HepG2 (cell line): ENCODE data around the gene SMIM14. TPM values are rescaled to one million over a fixed set of nuclear protein-coding genes. Genes with fewer than 3 reads are reported as not detected.
A peak's percentile ranks its signal among the peaks of the same experiment; 100 is the strongest.
"Not testable (repeated sequence)": the region's sequence is repeated elsewhere in the genome, so short reads cannot be mapped to it uniquely, and the experiment has no call there.

ENCODE experiments used
- ATAC-seq: fragments of 200-7000 bp; cut with Tn5 transposase; 3 replicates; pipeline ENCODE4 v1.9.1; 2020; ENCODE audit warnings: mild to moderate bottlenecking, moderate library complexity
- BruUV-seq: library from RNA; stranded (reverse); fragments of 400-500 nt; replicated peaks from 2 replicates; lab custom pipeline; 2021; lab: Mats Ljungman, UMichigan
- CTCF ChIA-PET: fragments of 300-600 bp; formaldehyde crosslinking; extraction: SDS; loops from one replicate; lab custom pipeline; 2021; ENCODE audit warnings: low total read pairs, inconsistent platforms, low intra/inter-chr PET ratio; lab: Yijun Ruan, JAX
- POLR2A ChIA-PET: fragments of 350-600 bp; sonication (Branson Sonifier 250); formaldehyde crosslinking; loops from one replicate; lab custom pipeline; 2020; ENCODE audit warnings: antibody characterized with exemption, inconsistent platforms; lab: Yijun Ruan, JAX
- DNase-seq: peaks from one replicate; pipeline ENCODE4 v3.0.0-alpha.2; 2015; ENCODE audit warnings: low spot score
- FAIRE-seq: peaks from 3 replicates; lab custom pipeline; 2011; peaks lifted over from hg19 to GRCh38; lab: Jason Lieb, UNC
- H2AFZ ChIP-seq: one replicate; pipeline ENCODE4 v1.6.1; 2011; ENCODE audit warnings: low read length, inconsistent platforms
- H3K27ac ChIP-seq: fragments of 300-600 bp; 3 replicates; pipeline ENCODE4 v1.8.0; 2011; ENCODE audit warnings: mixed run types, mild to moderate bottlenecking, mixed read lengths, low read length, inconsistent platforms; ENCODE audit not compliant: insufficient read depth; ENCODE audit errors: extremely low read length
- H3K27me3 ChIP-seq, 2 experiments: fragments of 200-600 bp in 1 of 2; 2 replicates in 1 of 2; 3 replicates in 1 of 2; pipeline versions ENCODE4 v1.6.0 to v1.8.0; 2011; ENCODE audit warnings: low read length in 2 of 2, mild to moderate bottlenecking in 2 of 2, moderate library complexity in 2 of 2, inconsistent platforms in 1 of 2; ENCODE audit not compliant: insufficient read depth in 2 of 2, control insufficient read depth in 1 of 2
- H3K36me3 ChIP-seq, 2 experiments: fragments of 200-600 bp in 1 of 2; replicated peaks in 1 of 2; 2 replicates in 1 of 2; 3 replicates in 1 of 2; pipeline versions ENCODE4 v1.5.1 to v1.8.0; 2011; ENCODE audit warnings: low read length in 2 of 2, inconsistent platforms in 1 of 2; ENCODE audit not compliant: insufficient read depth in 2 of 2, control insufficient read depth in 1 of 2
- H3K4me1 ChIP-seq: 2 replicates; pipeline ENCODE4 v1.5.1; 2012; ENCODE audit warnings: low read length, inconsistent platforms; ENCODE audit not compliant: insufficient read depth
- H3K4me2 ChIP-seq: 2 replicates; pipeline ENCODE4 v1.6.0; 2011; ENCODE audit warnings: low read depth, low read length, inconsistent platforms
- H3K4me3 ChIP-seq, 3 experiments: fragments of 200-600 bp in 1 of 3; sonication (generic), shearing (Covaris generic) in 1 of 3; replicated peaks in 1 of 3; 2 replicates each; pipeline ENCODE4 v1.5.1; 2011 to 2016; ENCODE audit warnings: low read length in 3 of 3, inconsistent platforms in 2 of 3, low read depth in 2 of 3, mild to moderate bottlenecking in 2 of 3, control low read depth in 1 of 3, mixed read lengths in 1 of 3; ENCODE audit not compliant: insufficient read depth in 1 of 3
- H3K79me2 ChIP-seq: one replicate; pipeline ENCODE4 v1.6.1; 2011; ENCODE audit warnings: low read length, inconsistent platforms; ENCODE audit not compliant: insufficient read depth
- H3K9ac ChIP-seq: 2 replicates; pipeline ENCODE4 v1.6.0; 2011; ENCODE audit warnings: mild to moderate bottlenecking, low read depth, low read length, inconsistent platforms; ENCODE audit not compliant: insufficient read depth
- H3K9me3 ChIP-seq: 2 replicates; pipeline ENCODE4 v1.5.1; 2012; ENCODE audit warnings: mild to moderate bottlenecking, low read length
- H4K20me1 ChIP-seq: 2 replicates; pipeline ENCODE4 v1.6.0; 2011; ENCODE audit warnings: inconsistent platforms, mild to moderate bottlenecking, low read length, moderate library complexity; ENCODE audit not compliant: insufficient read depth
- ARID4A ChIP-seq: sonication (generic); formaldehyde crosslinking; IDR thresholded peaks from 2 replicates; pipeline ENCODE4 v1.5.0; 2020; ENCODE audit warnings: mild to moderate bottlenecking, missing genetic modification reagents, borderline replicate concordance
- LRRFIP1 ChIP-seq: sonication (generic); formaldehyde crosslinking; conservative IDR thresholded peaks from 2 replicates; pipeline ENCODE4 v1.4.0; 2020; ENCODE audit warnings: missing genetic modification reagents
- MTA1 ChIP-seq: sonication (generic); formaldehyde crosslinking; IDR thresholded peaks from 2 replicates; pipeline ENCODE4 v1.4.0; 2020; ENCODE audit warnings: missing genetic modification reagents, mild to moderate bottlenecking, borderline replicate concordance
- TERF1 ChIP-seq: sonication (generic); formaldehyde crosslinking; IDR thresholded peaks from 2 replicates; pipeline ENCODE4 v1.8.0; 2022; ENCODE audit warnings: mild to moderate bottlenecking, missing genetic modification reagents, moderate library complexity
- ZNF768 ChIP-seq: sonication (generic); formaldehyde crosslinking; IDR thresholded peaks from 2 replicates; pipeline ENCODE4 v1.4.0; 2020; ENCODE audit warnings: missing genetic modification reagents
- ZNF790 ChIP-seq: sonication (generic); formaldehyde crosslinking; IDR thresholded peaks from 2 replicates; pipeline ENCODE4 v1.8.0; 2022; ENCODE audit warnings: missing genetic modification reagents, mild to moderate bottlenecking, borderline replicate concordance
- WGBS: methylation state at CpG from one replicate; pipeline ENCODE4 v1.1.6; 2017; ENCODE audit warnings: low lambda C conversion rate; 5-methylcytosine and 5-hydroxymethylcytosine counted together
- in situ Hi-C: cut with HindIII; loops from 2 replicates; pipeline ENCODE4 v1.10.0; 2017; ENCODE audit warnings: low pct_unique_long_range_greater_than_20kb; ENCODE audit not compliant: extremely low pct_ligation_motif_present
- intact Hi-C: fragments of 100-400 bp; cut with micrococcal nuclease; formaldehyde crosslinking; loops from one replicate; pipeline ENCODE4 v1.10.0; 2022; ENCODE audit not compliant: unreplicated experiment
- polyA plus RNA-seq, 8 experiments: library from polyadenylated mRNA; depleted of rRNA in 3 of 8; stranded (reverse) in 7 of 8; unstranded in 1 of 8; fragments of >200 nt; fragmentation: Illumina TruSeq in 4 of 8; extraction: Trizol in 4 of 8; gene quantifications; 2 replicates each; pipeline versions ENCODE4 v1.2.1 to v1.2.3, GENCODE V29; 2011 to 2016; ENCODE audit warnings: low read depth in 4 of 8, missing spikeins in 1 of 8, mixed read lengths in 1 of 8; ENCODE audit not compliant: insufficient read depth in 1 of 8
- total RNA-seq, 5 experiments: library from RNA; depleted of rRNA; stranded (reverse); fragments of >200 nt; fragmentation: Illumina TruSeq; extraction: Trizol; gene quantifications; 2 replicates each; pipeline ENCODE4 v1.2.3, GENCODE V29; 2016; ENCODE audit warnings: low read depth in 1 of 5

Gene SMIM14
- total and polyA plus RNA-seq, 2 of the 13 experiments (the other 11 are each of a cell fraction or from before 2014, with no cell fraction given), result 16.3 to 28.1 TPM

GRCh38 chr4:39655211-39655610, 16.5 kb upstream of the SMIM14 start (continued):
- no peak for TF ChIP-seq ZNF790

- H3K4me1 ChIP-seq, result peaks cover 49% of the 10 kb centered on the region
- POLR2A ChIA-PET, result interaction anchor here (1.3 kb wide), 1 partner anchor 13 kb away, joined by 5 read pairs; the partner anchor contains the start of gene SMIM14
- H3K79me2 ChIP-seq, H3K4me2 ChIP-seq, FAIRE-seq, H4K20me1 ChIP-seq, H3K9me3 ChIP-seq, H3K27ac ChIP-seq, BruUV-seq, intact Hi-C loops, H3K4me3 ChIP-seq, ATAC-seq, DNase-seq, H3K27me3 ChIP-seq, H3K36me3 ChIP-seq, in situ Hi-C loops, H2AFZ ChIP-seq, CTCF ChIA-PET, H3K9ac ChIP-seq: not testable (repeated sequence)
- 92% methylated on average over 4 of the region's 4 CpGs for WGBS
Measured at GRCh38 chr4:39651586-39651985, 12.9 kb upstream of the SMIM14 start.

GRCh38 chr4:39649639-39650265, 11.1 kb upstream of the SMIM14 start:
- Histone ChIP-seq H3K9ac (peak overlapping the region; percentile 26; the same call in 1 of the 2 replicates), H3K9me3 (no peaks in the 10 kb centered on the region), H3K27ac (peak overlapping the region; percentile 83), H3K36me3 (no peaks in the 10 kb centered on the region), H3K27me3 (no peaks in the 10 kb centered on the region), H3K79me2 (no peaks in the 10 kb centered on the region), H3K4me2 (peak overlapping the region; percentile 53), H2AFZ (peak overlapping the region; percentile 18), H3K4me1 (peaks cover 44% of the 10 kb centered on the region), H3K4me3 (no peak overlapping the region; a peak in 1 of 6 replicates), H4K20me1 (no peaks in the 10 kb centered on the region)
- WGBS, result 3% methylated on average over 2 of the region's 2 CpGs
- DNase-seq (peak; percentile 84), FAIRE-seq (peak; percentile 85), ATAC-seq (peak; percentile 88)
- intact Hi-C loops, result no loop called here
- in situ Hi-C loops, result no loop called here
- ChIA-PET CTCF (no interaction called here), POLR2A (interaction anchor here (2.5 to 3.8 kb wide), 2 partner anchors 10 to 122 kb away, joined by 17 to 53 read pairs; partner anchors contain the start of genes SMIM14 and UGDH)
- no TSS peak for BruUV-seq
- TF ChIP-seq ARID4A (CRISPR knock-in tag) (no peak; the same call in 1 of the 2 replicates), LRRFIP1 (CRISPR knock-in tag) (no peak), MTA1 (CRISPR knock-in tag) (no peak; the same call in 1 of the 2 replicates), ZNF768 (CRISPR knock-in tag) (no peak), TERF1 (CRISPR knock-in tag) (no peak)
